Measurements from ENCODE around the gene TIPRL.

TIPRL gene

DNA sequence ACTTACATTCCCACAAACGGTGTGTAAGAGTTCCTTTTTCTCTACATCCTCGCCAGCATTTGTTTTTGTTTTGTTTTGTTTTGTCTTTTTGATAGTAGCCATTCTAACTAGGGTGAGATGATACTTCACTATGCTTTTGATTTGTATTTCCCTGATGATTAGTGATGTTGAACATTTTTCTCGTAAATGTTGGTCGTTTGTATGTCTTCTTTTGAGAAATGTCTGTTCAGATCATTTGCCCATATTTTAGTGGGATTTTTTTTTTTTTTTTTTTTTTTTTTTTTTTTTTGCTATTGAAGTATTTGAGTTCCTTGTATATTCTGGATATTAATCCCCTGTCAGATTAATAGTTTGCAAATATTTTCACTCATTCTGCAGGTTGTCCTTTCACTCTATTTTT lies 22.9 kb upstream of the TIPRL start:
- Histone ChIP-seq H3K4me1 (ENCODE audit: insufficient read depth, poor library complexity, severe bottlenecking) (no peaks in the 10 kb centered on the region), H3K36me3 (ENCODE audit: low read depth) (no peaks in the 10 kb centered on the region), H3K27ac (ENCODE audit: poor library complexity, severe bottlenecking) (no peak overlapping the region), H3K4me3 (ENCODE audit: severe bottlenecking) (no peak overlapping the region), H3K27me3 (ENCODE audit: insufficient read depth, poor library complexity, severe bottlenecking) (no peaks in the 10 kb centered on the region), H3K9me3 (ENCODE audit: severe bottlenecking) (peaks cover 8% of the 10 kb centered on the region)
- ATAC-seq (ENCODE audit: low read depth): no peak
- TF ChIP-seq, protein P1, sequence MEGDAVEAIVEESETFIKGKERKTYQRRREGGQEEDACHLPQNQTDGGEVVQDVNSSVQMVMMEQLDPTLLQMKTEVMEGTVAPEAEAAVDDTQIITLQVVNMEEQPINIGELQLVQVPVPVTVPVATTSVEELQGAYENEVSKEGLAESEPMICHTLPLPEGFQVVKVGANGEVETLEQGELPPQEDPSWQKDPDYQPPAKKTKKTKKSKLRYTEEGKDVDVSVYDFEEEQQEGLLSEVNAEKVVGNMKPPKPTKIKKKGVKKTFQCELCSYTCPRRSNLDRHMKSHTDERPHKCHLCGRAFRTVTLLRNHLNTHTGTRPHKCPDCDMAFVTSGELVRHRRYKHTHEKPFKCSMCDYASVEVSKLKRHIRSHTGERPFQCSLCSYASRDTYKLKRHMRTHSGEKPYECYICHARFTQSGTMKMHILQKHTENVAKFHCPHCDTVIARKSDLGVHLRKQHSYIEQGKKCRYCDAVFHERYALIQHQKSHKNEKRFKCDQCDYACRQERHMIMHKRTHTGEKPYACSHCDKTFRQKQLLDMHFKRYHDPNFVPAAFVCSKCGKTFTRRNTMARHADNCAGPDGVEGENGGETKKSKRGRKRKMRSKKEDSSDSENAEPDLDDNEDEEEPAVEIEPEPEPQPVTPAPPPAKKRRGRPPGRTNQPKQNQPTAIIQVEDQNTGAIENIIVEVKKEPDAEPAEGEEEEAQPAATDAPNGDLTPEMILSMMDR (IDR thresholded peaks at IDR 0.05; ENCODE audit: poor library complexity, severe bottlenecking): no peak
- DNase-seq (ENCODE audit: low spot score): no peak

DNA sequence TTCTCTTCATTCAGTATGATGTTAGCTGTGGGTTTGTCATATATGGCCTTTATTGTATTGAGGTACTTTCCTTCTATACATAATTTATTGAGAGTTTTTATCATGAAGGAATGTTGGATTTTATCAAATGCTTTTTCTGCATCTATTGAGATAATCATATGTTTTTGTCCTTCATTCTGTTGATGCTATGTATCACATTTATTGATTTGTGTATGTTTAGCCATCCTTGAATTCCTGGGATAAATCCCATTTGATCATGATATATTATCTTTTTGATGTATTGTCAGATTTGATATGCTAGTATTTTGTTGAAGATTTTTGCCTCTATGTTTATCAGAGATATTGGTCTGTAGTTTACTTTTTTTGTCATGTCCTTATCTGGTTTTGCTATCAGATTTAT lies 21.1 kb upstream of the TIPRL start:
- ATAC-seq (ENCODE audit: low read depth): no peak
- no peak overlapping the region for H3K4me3 ChIP-seq (ENCODE audit: severe bottlenecking)
- no peak overlapping the region for H3K27ac ChIP-seq (ENCODE audit: poor library complexity, severe bottlenecking)
- peaks cover 8% of the 10 kb centered on the region for H3K9me3 ChIP-seq (ENCODE audit: severe bottlenecking)
- H3K36me3 ChIP-seq (ENCODE audit: low read depth): no peaks in the 10 kb centered on the region
- no peaks in the 10 kb centered on the region for H3K27me3 ChIP-seq (ENCODE audit: insufficient read depth, poor library complexity, severe bottlenecking)
- DNase-seq (ENCODE audit: low spot score): no peak
- no peaks in the 10 kb centered on the region for H3K4me1 ChIP-seq (ENCODE audit: insufficient read depth, poor library complexity, severe bottlenecking)
- TF ChIP-seq, protein P1 (IDR thresholded peaks at IDR 0.05; ENCODE audit: poor library complexity, severe bottlenecking): no peak

DNA sequence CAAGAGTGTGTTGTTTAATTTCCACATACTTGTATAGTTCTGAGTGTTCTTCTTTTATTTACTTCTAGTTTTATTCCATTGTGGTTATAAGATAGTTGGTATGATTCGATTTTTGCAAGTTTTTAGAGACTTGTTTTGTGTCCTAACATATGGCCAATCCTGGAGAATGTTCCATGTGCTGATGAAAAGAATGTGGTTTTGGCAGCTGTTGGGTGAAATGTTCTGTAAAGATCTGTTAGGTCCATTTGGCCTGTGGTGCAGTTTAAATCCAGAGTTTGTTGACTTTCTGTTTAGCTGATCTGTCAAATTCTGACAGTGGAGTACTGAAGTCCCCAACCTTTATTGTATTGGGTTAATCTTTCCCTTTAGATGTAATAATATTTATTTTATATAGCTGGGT lies 19.5 kb upstream of the TIPRL start:
- TF ChIP-seq, protein P1 (IDR thresholded peaks at IDR 0.05; ENCODE audit: poor library complexity, severe bottlenecking): no peak
- DNase-seq (ENCODE audit: low spot score) (no peak), ATAC-seq (ENCODE audit: low read depth) (no peak)
- peaks cover 8% of the 10 kb centered on the region for H3K9me3 ChIP-seq (ENCODE audit: severe bottlenecking)
- no peak overlapping the region for H3K27ac ChIP-seq (ENCODE audit: poor library complexity, severe bottlenecking)
- H3K36me3 ChIP-seq (ENCODE audit: low read depth): no peaks in the 10 kb centered on the region
- no peaks in the 10 kb centered on the region for H3K27me3 ChIP-seq (ENCODE audit: insufficient read depth, poor library complexity, severe bottlenecking)
- no peaks in the 10 kb centered on the region for H3K4me1 ChIP-seq (ENCODE audit: insufficient read depth, poor library complexity, severe bottlenecking)
- H3K4me3 ChIP-seq (ENCODE audit: severe bottlenecking): no peak overlapping the region

DNA sequence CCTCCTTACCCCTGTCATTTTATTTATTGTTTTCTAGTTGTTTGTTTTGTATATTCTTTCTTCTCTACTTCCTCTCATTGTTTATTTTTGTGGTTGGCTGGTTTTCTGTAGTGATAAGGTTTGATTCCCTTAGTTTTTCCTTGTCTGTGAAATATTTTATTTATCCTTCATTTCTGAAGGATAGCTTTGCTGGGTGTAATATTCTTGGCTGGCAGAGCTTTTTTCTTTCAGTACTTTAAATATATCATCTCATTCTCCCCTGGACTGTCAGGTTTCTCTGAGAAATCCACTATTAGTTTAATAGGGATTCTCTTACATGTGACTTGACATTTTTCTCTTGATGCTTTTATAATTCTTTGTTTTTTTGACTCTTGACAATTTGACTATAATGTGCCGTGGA lies 18.8 kb upstream of the TIPRL start:
- no peaks in the 10 kb centered on the region for H3K36me3 ChIP-seq (ENCODE audit: low read depth)
- H3K27ac ChIP-seq (ENCODE audit: poor library complexity, severe bottlenecking): no peak overlapping the region
- H3K27me3 ChIP-seq (ENCODE audit: insufficient read depth, poor library complexity, severe bottlenecking): no peaks in the 10 kb centered on the region
- DNase-seq (ENCODE audit: low spot score) (no peak), ATAC-seq (ENCODE audit: low read depth) (no peak)
- H3K4me3 ChIP-seq (ENCODE audit: severe bottlenecking): no peak overlapping the region
- no peaks in the 10 kb centered on the region for H3K4me1 ChIP-seq (ENCODE audit: insufficient read depth, poor library complexity, severe bottlenecking)
- peaks cover 8% of the 10 kb centered on the region for H3K9me3 ChIP-seq (ENCODE audit: severe bottlenecking)
- TF ChIP-seq, protein P1 (IDR thresholded peaks at IDR 0.05; ENCODE audit: poor library complexity, severe bottlenecking): no peak

DNA sequence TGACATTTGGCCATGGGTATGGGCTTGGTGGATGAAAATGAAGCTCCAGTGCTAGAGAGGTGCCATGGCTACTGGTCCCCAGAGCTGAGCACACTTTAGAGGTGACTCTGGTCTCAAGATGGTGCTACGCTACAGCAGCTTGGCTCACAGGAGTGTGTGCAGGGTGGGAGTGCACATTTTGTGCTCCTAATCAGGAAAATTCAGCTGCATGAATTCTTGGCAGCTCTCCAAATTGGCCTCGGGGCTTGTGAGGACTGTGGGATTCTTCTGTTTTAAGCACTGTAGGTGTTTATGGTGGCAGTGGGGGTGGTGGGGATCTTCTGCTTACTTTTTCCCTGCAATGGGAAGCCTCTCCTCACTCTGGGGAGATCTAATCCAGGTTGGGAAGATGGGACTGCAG lies 17.3 kb upstream of the TIPRL start:
- H3K36me3 ChIP-seq (ENCODE audit: low read depth): no peaks in the 10 kb centered on the region
- H3K4me1 ChIP-seq (ENCODE audit: insufficient read depth, poor library complexity, severe bottlenecking): no peaks in the 10 kb centered on the region
- no peak overlapping the region for H3K4me3 ChIP-seq (ENCODE audit: severe bottlenecking)
- peaks cover 8% of the 10 kb centered on the region for H3K9me3 ChIP-seq (ENCODE audit: severe bottlenecking)
- H3K27ac ChIP-seq (ENCODE audit: poor library complexity, severe bottlenecking): no peak overlapping the region
- ATAC-seq (ENCODE audit: low read depth) (no peak), DNase-seq (ENCODE audit: low spot score) (no peak)
- no peaks in the 10 kb centered on the region for H3K27me3 ChIP-seq (ENCODE audit: insufficient read depth, poor library complexity, severe bottlenecking)
- TF ChIP-seq, protein P1 (IDR thresholded peaks at IDR 0.05; ENCODE audit: poor library complexity, severe bottlenecking): no peak

All from RWPE2 (cell line).